H4 (cell line): ENCODE data around the gene CCDC185. TPM values are rescaled to one million over a fixed set of nuclear protein-coding genes. Genes with fewer than 3 reads are reported as not detected.
A peak's percentile ranks its signal among the peaks of the same experiment; 100 is the strongest.

Experiments used
- DNase-seq: peaks from one replicate; pipeline ENCODE4 v3.0.0-alpha.2; 2015; ENCODE audit warnings: low spot score
- total RNA-seq: library from RNA; depleted of rRNA; stranded (reverse); fragments of >200 nt; shearing (Covaris generic); gene quantifications from 2 replicates; pipeline ENCODE4 v1.2.3, GENCODE V29; 2014; rRNA removed

The CCDC185 gene
- not detected in 2 replicates for total RNA-seq

DNA sequence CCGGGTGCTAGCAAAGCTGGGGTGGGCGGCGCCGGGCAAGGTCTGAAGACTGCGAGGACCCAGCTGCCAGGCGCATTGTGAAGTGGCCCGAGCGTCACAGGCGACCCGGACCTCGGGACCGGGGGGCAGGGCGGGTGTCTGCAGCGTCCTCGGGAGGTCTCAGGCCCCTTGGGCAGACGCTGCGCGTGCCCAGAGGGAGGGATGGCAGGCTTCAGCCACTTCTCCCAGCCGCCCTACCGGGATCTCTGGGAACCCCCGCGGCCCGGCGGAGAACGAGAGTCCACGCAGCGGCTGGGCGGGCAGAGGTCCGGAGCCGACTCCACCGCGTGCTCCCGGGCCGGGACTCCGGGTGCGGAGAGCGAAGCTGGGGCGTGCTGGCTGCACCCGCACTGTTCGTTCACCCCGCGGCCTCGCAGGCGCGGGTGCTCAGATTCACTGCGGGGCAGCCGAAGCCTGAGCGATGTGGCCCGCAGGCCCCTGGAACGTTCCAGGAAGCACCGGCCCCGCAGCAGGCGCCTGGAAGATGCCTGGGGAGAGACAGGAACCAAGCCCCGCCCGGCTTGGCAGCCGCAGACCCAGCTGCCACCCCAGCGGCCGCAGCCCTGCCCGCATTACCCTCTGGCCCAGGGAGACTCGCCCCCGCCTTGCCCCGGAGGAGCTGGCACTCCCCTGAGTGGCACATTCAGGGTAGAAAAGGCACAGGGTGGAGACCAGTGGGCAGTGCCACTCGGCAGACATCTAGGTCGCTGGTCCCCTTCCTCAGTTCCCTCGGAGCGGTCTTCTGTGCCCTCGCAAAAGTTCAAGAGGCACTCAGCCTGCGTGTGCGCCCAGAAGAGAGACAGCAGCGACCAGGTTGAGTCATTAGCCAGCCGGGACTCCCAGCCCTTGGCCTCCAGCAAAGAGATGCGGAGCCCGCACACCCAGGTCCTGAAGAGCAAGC, at the start of gene CCDC185:
CCDC185 (plus strand) TSS at position 141 of the 940 bp plus-strand sequence; CDS start at position 202, 61 bp downstream.
- no peak for DNase-seq

DNA sequence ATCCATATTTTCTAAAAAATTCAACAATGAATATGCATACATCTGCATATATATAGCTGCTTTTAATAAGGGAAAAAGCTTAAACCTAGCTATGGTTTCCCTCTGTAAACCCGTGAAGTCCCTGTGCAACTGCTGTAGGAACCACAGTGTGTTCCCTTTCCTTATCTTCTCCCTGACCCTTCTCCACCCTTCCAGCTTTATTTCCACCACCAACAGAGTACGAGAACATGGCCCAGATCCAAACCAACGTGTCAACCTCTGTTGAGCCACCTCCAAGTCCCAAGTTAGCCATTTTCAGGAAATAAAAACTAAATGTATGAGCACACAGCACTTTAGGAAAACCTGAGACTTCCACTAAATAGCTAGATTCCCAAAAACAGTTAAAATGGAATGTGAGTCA, 49.5 kb upstream of the CCDC185 start:
- DNase-seq: no peak

DNA sequence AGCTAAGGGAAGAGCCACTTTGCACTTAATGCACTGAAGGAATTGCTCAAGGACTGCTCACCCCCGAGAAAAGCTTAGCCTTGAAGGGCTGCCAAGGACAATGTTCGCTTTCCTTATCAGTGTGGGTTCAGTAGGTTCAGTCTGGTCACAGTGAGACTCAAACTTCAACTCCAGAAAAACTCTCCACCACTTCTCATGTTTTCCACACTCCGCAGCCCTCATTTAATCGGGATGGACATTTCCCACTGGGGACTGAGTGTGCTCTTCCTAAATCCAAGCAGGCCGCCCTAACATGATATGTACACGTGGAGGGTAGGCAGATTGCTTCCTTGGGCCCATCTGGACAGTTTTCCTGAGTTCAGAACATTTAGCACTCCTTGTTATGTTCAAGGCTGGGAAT, 48.7 kb upstream of the CCDC185 start:
- DNase-seq: no peak

DNA sequence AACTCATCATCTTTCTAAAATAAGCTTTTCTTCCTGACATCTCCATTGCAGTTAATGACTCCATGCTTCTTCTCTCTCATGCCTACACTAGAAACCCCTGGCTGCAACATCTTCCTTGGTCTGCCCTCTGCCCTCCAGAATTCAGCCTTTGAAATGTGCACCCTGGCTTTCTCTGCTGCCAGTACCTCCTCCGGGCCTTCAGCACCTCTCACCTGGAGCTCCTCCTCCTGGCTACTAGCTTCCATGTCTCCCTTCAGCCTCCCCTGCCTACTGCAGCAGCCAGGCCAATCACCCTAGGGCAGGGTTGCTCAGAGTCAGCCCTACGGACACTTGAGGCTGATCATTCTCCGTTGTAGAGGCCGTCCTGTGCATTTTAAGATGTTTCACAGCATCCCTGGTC, 47.5 kb upstream of the CCDC185 start:
- DNase-seq: no peak

DNA sequence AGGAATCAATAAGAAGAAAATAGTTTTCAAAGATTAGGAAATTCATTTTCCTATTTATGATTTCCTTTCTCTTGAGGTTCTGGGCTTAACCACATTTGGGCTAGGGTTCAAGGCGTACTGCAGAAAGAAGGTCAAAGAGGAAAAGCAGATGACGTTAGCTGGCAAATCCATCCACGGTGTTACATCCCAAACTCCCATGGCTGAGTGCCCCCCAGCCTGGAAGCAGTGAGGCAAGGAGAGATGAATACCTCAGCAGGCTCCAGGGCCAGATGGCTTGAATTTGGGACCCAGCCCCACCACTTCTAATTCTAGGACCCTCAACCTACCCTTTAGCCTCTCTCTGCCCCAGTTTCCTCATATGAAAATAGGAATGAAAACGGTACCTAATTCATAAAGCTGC, 46.9 kb upstream of the CCDC185 start:
- no peak for DNase-seq

DNA sequence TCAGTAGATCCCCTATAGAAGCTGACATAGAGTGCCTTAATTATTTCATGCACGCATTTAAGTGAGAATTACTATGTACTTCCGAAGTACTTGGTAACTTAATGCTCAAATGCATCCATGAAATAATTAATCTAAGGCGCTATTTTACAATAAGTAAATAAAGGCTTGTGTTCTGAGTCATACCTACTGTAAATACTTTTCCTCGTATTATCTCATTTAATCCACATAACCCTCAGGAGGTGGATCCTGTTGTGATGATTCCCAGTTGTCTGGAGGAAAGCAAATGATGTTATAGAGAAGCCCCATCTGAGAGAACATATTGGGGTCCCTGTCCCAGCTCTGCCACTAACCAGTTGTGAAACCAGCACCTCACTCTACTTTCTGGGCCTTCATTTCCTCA, 45.6 kb upstream of the CCDC185 start:
- DNase-seq: no peak

DNA sequence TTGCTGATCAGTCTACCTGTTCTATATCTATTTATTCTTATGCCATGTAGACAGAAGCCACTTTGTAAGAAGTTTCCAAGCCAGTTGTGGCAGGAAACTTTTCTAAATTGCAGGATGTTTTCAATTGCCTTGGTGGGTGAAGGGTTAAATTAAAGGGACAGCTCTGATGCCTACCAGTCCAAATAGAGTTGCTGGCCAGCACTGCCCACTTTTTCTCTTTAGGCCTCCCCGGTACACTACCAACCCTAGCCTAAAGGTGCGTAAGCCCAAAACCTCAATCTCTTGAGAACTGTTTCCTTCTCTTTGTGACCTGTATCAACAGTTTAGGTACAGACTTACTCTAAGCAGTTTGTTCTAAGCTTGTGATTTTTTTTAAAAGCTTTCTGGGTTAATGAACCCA, 44.8 kb upstream of the CCDC185 start:
- DNase-seq: no peak

DNA sequence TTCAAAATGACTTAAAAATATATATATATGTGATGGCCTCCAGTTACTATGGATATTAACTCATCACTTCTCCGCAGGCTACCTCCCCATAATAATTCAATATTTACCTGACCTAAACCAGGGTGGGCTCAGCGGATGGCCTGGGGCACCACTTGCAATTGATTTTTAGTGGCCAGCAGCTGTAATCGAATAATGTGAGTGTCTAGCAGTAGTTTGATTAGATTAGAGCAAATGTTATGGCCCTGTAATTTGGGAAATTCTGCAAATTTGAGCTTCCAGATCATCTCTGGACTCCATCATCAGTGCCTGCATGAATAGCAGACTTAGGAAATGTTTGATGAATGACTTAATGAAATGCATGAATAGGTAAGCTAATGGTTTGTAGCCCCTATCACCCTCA, 44.0 kb upstream of the CCDC185 start:
- DNase-seq: no peak

DNA sequence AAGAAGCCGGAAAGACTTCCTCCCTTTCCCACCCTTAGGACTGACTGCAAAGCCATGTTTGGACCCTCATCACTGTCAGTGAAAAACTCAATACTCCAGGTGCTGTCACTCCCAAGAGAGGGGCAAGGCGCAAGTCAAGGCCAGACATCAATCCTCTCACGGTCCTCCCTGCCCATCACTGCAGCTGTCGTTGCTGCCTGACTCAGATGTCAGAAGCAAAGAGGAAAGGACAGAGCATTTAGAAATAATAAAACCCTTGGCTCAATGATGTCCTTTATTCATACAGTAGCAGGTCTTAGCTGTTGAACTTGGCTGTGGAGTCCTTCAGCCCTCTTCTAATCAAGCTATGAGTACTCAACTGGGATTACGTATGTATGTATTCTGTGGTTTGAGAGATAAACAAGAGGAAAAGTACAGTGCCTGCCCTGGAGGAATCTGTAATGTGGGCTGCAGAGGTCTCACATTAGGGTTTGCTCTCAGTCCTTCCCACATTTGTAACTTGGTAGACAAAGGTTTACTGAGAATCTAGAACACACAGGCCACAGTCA, 42.8 kb upstream of the CCDC185 start:
- peak; percentile 77 for DNase-seq

DNA sequence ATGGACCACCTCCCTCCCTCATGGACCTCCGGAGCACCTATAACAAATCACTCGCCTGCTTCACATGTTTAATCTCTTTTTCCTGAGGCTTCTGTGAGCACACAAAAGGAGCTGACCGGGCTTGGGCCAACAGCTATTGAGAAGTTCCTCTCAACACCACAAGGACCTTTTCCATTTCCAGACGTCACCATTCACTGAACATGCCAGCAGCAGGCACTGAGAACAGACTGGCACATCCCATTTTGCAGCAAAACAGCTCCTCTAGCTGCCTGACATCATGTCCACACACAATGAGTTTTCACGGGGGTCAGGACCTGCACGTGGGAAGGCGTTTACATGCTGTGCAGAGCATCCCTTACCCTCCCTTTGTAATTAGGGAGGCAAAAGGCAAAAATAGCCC, 40.3 kb upstream of the CCDC185 start:
- DNase-seq: no peak

DNA sequence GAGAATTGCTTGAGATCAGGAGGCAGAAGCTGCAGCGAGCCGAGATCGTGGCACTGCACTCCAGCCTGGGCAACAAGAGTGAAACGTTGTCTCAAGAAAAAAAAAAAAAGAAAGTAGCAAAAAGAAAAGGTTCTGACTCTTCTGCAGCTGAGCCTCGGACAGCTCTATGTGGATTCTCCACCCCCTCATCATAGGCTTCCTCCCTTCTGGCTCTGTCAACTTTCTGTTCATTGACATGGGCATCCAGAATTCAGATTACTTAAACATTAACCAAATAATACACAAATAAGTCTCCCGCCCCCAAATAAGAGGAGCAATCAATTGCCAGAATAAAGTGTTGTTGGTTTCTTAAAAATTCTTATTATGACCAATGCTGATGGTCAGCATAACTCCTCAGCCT, 39.3 kb upstream of the CCDC185 start:
- DNase-seq: no peak

DNA sequence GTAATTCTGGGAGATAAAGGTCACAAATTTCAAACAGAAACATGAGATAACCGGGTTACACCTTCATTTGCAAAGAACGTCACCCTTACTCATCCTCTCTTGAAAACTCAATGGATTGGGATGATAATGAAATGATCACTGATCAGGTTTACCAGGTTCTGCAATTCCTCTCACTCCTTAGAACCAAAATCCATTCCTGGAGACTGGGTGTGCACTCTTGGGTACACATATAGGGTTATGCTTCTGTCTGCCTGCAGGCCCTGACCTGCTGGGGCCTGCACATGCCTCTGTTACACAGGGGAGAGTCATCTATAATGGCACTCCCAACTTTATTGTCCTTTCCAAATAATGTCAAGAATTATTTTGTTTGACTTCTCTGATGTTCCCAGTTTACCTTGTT, 37.5 kb upstream of the CCDC185 start:
- DNase-seq: no peak

DNA sequence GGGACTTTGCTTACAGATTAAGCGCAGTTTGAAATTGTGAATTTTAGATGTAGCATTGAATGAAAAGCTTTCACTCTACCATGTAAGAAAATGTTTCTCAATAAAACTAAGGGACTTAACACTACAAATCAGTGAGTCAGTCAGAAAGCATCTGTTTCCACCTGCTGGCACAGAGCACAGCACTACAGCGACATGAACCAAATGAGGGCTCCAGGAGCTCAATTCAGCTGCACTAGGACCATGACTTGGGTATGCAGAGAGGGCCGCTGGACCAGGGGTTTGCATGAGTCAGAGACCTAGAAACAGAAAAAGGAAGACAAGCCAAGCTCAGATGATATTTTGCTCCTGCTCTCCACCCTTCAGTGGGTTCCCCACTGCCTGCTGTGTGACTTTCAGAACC, 34.4 kb upstream of the CCDC185 start:
- DNase-seq: no peak

DNA sequence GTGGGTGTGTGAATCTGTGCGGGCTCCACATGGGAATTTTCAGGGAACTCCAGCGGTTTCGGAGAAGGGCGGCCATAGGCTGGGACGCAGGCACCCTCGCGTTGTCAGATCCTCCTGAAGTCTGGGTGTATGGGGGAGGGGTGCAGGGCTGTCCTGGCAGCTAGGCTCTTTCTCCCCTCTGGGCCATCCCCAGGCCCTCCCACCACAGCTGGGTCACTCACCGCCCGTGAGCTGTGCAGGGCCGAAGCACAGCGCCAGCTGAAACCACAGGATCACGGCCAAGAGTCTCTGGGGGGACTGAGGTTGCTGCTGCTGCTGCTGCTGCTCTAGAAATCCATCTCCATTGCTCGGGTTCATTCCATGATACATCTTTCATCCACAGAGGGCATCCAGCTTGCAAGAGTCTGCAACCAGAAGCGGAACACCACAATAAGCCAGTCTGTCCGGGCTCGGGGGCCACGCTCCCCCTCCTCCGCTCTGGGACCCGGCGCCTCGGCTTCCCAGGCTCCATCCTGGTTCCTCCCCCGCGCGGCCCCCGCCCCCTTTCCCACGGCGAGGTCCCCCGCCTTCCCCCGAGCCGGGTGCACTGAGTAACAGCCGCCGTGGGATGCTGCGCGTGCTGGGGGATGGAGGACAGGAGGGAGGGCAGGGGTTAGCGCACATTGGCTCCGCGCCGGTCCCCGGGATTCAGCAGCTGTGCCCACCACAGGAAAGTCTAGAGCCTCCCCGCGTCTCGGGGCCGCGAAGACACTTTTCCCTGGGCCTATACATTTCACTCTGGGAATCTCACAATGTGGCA, 30.0 kb upstream of the CCDC185 start:
- DNase-seq: no peak

DNA sequence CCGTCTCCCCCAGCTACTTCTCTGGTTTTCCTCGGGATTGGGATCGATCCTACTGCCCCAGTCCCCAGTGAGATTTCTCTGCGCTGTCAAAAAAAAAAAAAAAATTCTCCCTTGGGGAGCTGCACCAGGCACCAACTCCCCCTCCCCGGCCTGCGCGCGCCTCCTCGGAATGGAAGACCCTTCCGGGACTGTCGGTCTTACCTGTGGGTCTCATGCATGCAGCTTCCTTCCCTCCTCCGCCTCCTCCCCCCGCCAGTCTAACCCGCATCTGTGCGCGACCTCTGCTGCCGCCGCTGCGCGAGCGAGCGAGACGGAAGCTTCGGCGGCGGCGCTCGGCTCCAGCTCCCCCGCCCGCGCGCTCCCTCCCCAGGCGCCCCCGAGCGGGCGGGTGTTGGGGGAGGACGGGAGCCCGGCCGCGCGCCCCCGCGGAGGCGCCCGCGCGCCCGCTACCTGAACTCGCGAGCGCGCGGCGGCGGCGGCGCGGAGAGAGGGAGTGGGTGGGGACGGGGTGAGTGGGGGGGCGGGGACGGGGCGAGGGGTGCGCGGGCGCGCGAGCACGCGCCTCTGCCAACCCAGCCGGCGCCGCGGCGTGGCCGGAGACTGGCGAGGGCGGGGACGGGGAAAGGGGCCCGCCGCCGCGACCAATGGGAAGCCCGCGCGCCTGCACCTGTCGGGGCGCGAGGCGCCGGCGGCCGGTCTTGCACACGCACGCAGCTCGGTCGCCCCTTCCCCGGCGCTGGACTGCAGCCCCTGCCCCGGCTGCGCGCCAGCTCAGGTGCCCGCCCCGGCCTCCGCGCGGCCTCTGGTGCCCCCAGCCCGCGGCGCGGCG, 29.1 kb upstream of the CCDC185 start, which contains the start of gene SUSD4:
SUSD4 (minus strand) TSS at position 321 of the 829 bp plus-strand sequence. CDS start 751 bp downstream, outside the sequence.
- no peak for DNase-seq

DNA sequence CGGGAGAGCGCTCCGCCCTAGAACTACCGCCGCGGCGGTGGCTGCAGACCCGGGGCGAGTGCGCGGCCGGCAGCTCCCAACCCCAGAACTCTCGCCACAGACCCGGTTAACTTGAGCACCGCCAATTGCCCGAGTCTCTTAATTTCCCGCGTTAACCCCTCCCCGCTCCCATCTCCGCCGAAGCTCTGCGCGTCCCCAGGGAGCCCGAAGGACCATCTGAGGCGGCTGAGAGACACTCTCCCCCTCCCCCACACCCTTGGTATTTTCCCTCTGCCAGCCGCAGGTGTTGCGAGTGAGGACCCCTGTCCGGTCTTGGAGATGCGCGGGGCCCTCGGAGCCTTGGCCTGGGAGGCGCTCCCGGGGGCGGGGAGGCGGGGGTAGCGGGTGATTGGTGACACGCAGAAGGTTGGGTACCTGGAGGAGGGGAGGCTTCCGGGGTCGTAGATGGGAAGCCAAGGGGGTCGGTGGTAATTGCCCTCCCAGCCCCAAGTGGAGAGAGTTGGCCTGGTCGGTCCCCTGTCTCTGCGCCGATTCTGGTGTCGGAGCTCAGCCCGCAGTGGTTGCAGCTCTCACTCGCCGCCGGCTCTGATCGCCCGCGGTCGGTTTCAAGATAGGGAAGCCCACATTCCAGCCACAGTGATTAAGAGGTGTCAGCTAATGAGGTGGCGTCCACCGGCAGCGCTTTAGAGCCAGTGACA, 28.4 kb upstream of the CCDC185 start:
- no peak for DNase-seq

DNA sequence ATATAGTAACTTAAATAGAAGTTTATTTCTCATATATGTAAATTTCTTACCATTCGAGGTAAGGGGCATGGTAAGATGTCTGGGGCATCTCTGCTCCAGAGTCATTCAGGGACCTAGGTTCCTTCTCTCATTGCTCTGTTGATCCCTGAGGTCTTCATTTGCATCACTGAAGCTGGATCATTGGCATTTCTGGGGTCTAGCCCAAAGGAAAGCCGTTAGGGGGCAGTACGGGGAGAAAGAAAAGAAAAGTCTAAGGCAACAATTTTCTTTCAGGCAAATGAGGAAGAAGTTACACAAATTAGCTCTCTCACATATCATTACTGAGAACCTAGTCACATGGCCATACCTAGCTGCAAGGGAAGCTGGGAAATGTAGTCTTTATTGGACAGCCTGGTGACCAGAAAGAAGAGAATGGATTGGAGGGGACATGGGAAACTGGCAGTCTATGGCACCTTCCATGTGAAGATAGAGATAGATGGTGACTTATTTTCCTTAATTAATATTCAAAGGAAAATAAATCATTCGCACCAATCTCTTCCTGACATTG, 19.1 kb upstream of the CCDC185 start:
- DNase-seq: no peak

DNA sequence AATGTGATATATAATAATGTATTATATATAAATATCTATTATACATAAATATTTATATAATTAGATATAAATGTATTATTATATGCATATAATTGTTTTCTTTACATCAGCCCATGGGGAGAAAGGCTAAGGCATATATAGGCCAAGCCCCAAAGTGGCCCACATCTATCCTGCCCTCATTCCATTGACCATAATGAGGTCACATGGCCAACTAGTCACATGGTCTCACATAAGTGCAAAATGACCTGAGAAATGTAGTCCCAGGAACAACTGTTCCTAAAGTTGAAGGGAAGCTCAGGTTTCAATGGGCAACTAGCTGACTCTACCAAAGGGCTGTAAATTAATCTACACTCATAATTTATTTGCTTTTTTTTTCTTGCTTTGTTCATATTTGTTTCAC, 14.5 kb upstream of the CCDC185 start:
- DNase-seq: no peak

DNA sequence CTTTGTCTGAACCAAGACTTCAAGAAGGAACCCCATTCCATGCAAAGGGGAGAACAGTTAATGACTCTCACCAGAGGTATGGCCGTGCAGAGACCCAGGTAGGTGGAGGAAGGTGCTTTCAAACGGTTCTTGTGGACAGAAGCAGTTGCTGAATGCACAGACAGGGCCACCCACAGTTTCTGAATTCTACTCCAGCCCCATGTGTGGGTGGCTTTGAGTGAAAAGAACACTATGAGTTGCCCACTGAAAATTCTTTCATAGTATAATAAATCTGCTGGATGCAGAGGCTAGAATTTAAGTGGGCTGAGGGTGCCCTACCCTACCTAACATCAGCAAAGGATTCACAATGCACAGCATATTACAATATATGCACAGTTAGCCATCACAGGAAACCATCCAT, 7.2 kb upstream of the CCDC185 start:
- DNase-seq: no peak

DNA sequence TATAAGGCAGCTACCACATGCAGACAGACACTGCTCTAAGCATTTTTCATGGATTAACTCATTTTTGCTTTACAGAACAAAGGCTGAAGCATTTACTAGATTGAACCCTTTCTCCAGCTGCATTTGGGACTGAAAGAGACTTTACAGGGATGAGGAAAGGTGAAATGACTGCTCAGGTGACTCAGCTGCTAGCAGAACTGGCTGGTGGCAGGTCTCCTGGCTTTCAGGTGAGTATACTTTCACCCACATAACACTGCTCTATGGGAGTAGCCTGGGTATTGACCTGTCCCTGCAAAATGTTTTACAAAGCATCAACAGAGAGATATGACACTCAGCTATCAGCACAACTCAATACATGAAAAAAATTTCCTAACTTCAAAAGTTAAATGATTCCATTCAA, 2.6 kb upstream of the CCDC185 start:
- DNase-seq: no peak

DNA sequence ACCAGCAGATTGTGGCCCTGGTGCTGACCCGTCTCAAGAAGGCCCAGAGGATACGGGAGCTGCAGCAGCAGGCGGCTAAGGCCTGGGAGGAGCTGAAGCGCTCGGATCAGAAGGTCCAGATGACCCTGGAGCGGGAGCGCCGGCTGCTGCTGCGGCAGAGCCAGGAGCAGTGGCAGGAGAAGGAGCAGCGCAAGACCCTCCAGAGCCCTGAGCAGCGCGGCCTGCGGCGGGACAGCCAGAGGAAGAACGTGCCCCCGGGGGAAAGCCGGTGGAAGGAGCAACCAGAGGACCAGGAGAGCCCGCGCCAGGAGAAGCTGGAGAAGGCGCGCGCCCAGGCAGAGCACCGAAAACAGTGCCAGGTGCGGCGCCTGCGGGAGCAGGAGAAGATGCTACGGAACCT, 1.0 kb downstream of the CCDC185 start:
- DNase-seq: no peak
